GM21360 (cell line): ENCODE measurements around the gene TUSC2.

ENCODE experiments used
- ATAC-seq: cut with Tn5 transposase; IDR thresholded peaks from one replicate; pipeline ENCODE4 v1.9.1; 2021; ENCODE audit warnings: mild to moderate bottlenecking, moderate library complexity; ENCODE audit not compliant: unreplicated experiment

TUSC2 gene, protein sequence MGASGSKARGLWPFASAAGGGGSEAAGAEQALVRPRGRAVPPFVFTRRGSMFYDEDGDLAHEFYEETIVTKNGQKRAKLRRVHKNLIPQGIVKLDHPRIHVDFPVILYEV

DNA sequence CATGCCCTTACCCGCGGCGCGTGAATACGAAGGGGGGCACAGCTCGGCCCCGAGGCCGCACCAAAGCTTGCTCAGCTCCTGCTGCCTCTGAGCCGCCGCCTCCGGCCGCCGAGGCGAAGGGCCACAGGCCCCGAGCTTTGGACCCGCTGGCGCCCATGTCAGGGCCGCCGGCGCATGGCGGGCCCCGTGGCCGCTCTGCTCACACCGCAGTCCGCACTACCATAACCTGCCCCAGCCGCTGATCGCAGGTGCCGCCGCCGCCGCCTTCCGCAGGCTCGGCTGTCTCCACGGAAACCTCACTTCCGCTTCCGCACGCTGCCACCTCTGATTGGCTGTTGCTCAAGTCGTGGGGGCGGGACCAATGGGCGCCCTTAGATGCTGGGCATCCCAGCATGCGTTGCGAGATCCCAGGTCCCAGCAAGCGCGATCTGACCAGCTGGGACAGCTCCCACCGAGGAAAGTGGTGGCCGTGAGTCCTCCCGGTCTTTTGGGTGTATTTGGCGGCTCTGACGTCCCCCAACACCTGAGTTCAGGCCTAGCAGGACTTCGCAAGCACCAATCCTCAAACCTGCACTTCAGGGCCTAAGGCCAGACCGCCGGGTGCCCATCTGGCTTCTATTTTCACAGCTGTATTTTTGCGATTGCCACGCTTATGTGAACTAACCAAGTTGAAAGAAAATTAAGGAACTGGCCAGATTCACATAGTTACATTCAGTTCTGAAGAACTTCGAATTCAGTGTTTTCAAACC lies at the start of gene TUSC2:
TUSC2 (minus strand) TSS at position 281 of the 749 bp plus-strand sequence; CDS start at position 157, 124 bp downstream.
- peak; percentile 77 for ATAC-seq

DNA sequence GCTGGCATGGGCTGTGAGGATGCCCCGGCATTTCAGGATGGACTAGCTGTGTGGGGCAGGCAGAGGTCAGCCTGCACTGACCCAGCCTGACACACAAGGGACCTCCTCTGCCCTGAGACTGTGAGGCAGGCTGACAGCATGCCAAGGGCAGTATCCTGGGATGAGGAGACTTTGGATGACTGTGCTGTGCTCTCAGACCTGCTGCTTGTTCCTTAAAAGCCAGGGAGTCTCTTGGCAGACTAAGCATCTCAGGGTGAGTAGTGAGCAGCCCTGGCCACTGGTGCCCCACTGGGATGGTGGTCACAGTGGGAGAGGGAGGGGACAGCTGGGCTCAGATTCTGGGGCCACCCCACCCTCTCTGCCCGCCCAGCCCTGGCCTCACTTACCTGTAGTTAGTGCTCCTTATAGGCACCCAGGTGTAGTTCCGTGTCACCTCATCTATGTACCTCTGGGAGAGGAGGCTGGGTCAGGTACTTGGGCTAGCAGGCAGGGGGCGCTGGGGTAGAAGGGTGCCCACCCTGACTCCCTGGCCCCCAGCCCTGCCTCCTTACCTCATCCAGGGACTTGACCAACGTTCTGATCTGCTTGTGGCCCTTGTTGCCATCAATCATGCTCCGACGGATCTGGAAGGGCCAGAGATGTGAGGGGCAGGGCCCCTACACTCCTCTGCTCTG lies 47.4 kb upstream of the TUSC2 start:
- no peak for ATAC-seq

DNA sequence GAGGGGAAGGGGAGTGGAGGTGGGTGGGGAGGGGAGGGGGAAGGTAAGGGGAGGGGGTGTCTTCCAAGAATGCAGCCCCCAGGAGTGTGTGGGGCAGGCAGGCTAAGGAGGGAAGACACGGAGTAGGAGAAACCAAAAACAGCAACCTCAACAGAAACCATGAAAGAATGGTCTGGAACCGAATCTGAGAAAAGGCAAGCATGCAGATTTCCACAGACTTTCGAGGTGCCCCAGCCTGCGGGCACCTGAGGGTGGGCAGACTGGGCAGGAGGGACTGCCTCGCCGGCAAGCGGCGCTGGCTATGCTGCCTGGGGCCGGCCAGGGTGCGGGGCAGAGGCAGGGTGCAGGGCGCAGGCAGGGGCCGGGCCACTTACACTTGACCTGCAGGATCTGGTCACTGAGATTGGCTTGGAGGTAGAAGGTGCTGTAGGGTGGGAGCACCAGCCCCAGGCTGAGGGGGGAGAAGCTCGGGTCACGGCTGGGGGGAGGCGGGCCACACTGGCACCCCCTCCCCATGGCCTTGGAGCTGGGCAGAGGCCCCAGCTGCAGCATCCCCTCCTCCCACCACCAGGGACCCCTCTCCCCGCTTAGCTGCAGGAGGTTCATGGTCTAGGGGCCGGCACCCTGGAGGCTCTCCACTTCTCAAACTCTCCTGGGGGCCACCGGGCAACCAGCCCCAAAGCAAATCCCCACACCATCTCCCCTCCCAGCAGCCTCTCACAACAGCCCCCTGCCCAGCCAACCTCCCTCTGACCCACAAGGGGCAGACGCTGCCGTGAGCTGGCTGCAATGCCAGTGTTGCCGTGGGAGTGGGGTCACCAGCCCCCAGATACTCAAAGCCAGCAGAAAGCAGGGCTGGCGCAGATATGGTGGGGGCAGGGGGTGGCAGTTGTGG lies 46.6 kb upstream of the TUSC2 start:
- no peak for ATAC-seq

DNA sequence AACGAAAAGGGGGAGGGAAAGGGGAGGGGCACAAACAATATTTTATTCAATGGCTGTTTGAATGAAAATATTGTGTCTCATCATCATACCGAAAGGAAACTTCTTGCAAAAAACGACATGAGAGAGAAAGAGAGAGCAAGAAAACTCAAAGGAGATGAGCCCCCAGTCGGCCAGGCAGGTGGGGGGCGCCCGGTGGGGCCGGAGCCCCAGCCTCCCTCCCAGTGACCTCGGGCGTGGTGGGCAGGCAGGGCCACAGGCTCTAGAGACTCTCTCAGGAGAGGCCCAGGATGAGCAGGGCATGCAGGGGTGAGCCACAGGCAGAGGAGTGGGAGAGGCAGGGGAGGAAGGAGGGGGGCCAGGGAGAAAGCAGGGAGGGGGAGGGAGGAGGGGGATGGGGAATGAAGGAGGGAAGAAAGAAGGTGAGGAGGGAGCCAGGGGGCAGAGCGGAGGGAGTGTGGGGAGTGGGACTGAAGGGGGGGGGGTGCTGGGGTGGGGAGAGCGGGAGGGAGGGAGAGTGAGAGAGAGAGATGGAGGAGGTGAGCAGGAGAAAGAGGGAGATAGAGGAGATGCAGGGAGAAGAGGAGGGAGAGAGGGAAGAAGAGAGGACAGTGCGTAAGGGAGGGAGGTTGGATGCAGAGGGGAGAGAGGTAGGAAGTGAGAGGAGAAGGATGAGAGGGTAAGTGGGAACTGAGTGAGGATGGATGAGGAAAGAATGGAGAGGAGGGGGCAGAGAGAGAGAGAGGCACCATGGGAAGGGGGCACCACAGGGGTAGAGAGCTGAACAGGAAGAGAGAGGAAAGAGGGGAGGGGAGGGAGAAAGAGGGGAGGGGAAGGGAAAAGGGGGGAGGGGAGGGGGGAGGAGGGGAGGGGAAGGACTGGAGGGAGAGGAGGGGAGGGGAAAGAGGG lies 45.4 kb upstream of the TUSC2 start:
- ATAC-seq = no peak

DNA sequence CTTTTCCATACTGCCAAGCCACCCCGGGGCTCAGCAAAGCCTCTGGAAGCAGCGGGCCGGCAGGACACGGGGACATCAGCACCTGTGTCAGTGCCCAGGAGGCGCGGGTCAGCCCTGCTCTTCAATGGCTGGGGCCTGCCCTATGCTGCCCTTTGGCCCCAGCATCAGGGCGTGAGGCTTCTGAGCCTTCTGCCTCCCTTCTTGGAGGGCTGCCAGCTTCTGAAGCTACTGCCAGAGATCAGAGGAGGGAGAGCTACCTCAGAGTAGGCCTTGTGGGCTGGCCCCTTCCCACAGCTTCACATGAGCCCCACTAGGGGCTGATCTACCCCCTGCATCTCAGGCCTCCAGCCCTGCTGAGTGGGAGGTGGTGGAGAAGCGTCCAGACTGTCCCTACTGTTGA lies 44.3 kb upstream of the TUSC2 start:
- ATAC-seq = no peak

DNA sequence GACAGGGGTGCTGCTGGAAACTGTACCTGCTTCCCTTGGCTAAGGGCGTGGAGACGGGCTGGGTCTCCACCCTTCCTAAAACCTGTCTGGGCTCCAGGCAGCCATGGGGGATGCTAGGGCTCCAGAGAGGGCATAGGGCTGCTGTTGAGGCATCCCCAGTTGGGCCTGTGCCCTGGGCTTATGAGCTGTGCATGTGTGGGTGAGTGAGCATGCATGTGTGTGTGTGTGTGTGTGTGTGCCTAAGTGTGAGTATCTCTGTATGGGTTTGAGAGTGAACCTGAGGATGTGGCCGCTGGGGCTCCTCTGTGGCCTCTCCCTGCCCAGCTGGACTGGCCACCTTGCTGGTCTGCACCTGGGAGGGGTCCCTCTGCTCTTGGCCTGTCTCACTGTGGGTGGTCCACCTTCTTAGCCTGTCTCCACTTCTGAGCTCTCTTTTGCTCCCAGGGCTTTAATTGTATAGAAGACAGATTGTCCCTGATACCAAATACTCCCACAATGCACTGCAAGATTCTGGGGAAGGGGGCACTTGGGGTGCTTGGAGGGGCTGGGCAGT lies 43.2 kb upstream of the TUSC2 start:
- no peak for ATAC-seq

DNA sequence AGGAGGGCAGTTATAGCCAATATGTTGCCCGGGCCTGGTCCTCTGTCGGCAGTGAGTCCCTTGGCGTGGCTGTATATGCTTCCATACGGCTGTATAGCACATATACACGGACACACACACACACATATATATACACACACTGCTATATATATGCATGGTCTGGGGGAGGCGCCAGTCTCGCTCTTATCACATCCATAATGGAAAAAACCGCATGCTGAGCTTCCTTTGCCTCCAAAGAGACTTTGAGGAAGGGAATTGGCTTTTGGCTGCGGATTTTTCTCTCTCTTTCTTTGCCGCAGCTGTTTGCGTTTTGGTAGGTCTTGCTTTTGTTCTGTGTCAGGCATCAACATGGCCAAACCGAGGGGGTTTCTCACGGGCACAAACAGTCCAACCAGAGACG lies 42.6 kb upstream of the TUSC2 start:
- ATAC-seq = no peak

DNA sequence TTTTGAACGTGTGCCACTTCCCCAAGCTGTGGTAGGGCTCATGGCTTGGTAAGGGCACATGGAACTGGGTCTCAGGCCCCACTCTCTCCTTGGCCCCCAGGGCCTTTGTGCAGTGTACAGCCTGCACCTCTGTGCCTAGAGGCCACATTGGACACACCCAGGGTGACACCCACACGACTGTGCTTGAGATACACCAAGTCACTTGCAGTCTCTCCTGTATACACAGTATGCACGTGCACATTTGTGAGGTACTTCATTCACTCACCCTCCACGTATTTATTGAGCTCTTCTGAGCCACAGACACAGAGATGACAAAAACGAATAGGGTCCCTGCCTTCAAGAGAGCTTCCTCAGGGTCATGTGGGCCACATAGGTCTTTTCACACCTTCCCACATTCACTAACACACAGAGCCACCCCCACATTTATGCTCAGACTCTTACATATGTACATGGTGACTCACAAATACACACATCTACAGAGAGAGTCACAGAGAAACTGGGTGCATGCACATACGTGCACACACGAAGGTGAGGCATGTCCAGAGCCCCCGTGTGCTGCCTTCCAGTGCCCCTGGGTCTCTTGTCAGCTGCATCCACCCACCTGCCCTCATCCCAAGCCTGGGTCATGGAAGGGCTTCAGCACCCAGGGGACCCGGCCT lies 41.1 kb upstream of the TUSC2 start:
- ATAC-seq = no peak

DNA sequence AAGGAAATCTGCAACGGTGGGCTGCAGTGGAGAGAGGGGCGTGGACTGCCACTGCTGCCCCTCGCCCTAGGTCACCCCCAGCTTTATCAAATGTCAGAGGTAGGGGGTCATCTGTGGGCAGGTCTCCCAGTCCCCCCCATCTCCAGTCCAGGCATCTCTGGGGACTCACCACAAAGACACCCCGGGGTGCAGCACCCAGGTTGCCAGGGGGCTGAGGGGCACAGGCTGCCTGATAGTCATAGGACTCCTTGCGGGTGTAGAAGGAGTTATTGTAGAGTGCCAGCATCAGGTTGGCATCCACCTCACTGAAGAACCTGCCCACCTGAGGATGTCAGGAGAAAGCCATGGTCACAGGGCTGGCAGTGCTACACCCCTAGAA lies 37.8 kb upstream of the TUSC2 start:
- no peak for ATAC-seq

DNA sequence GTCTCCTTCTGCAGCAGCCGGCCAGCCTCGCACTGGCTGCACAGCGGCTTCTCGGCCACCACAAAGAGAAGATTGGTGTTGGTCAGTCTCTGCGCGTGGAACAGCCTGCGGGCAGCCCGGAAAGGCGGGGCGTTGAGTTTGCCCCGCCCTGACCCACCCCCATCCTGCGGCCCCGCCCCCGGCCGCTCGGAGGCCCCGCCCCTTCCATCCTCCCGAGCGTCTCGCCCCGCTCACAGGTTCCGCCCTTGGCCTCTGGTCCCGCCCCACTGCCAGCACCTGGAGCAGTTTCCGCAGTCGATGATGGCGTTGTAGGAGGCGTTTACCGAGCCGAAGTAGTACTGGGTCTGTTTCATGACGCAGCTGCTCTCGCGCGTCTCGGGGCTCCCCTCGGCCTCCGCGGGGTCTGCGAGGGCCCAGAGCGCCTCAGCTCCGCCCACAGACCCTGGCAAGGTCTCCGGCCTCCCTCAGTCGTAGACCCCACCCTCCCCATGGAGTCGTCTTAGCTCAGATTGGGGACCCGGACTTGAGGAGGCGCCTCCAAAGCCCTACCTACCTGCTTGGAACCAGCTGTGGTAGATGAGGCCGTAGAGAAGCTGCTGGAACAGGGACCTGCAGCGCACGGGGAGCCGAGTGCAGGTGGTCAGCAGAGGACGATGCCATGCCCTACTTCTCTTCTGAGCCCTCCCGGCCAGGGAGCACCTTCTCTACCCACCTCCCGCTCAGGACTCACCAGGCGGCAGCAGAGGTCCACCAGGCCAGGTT lies 37.2 kb upstream of the TUSC2 start:
- ATAC-seq = peak; percentile 80

DNA sequence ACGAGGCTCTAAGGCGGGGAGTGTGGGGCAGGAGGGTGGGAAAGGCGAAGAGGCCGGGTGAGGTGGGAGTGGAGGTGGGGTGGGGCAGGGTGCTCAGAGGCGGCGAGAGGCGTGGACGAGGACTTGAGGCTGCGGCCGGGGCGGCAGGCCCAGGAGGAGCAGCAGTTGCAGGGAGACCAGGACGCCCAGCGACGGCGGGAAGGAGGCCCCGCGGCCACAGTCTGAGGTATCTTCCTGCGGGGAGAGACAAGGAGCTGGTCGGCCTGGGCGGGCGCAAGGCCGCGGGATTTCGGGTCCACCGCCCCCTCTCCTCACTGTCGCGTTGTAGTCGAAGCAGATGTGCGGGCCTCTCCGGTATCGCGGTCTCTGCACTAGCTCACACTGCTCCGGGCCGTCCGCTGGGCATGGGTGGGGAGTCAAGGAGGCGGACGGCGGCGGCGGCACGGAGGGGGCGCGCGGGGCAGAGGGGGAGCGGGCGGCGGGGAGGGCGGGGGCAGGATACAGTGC lies 36.6 kb upstream of the TUSC2 start:
- ATAC-seq = peak; percentile 9

DNA sequence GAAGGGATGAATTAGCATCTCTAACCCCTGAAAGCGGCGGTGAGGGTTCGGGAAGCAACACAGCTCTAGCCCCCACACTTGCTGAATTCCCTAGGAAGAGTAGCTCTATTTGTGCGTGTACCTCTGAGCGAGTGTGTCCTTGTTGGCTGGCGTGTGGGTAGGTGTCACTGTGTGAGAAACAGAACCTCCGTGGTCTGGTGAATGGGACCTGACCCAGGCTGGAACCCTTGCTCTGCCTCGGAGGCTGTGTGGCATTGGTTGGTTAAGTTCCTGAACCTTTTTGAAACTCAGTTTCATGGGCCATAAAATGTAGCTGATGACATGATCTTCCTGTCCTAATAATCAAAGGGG lies 31.7 kb upstream of the TUSC2 start:
- ATAC-seq = peak; percentile 12

DNA sequence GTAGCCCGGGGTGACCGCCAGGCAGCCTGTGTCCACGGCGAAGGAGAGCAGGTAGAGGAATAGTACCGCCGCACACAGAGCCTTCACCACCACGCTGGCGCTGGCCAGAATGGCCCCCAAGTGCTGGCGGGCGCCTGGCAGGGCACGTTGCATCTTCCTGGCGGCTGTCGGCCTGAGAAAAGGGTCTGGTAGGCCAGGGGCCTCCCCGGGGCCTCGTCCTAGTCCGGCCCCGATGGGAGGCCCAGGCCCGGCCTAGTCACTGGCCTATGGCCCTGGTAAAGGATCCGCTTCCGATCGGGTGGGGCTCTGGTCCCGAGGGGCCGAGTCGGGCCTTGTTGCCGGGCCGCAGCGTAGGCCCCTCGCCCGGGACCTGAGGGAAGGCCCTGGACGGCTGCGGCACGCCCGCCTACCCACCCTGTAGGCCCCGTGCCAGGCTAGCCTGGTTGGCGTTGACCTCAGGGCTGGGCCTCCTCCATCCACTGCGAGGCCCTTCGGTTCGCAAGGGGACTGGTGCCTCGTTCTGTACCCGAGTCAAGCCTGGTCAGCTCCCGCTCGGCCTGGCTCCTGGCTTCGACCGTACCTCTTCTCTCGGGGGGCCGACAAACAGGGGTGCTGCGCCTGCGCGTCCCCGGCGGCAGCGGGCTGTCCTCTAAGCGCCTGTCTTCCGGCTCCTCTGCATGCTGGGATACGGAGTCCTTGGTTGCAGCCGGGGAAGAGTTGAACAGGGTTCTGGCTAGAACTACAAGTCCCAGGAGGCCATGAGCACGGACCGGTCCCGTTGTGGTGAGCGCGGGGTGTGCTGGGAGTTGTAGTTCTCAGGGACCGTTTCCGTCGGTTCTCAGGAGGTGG lies 31.1 kb upstream of the TUSC2 start, which contains the start of gene TMEM115:
TMEM115 (minus strand) TSS at position 611 of the 849 bp plus-strand sequence; CDS start at position 153, 458 bp downstream.
- peak; percentile 95 for ATAC-seq

DNA sequence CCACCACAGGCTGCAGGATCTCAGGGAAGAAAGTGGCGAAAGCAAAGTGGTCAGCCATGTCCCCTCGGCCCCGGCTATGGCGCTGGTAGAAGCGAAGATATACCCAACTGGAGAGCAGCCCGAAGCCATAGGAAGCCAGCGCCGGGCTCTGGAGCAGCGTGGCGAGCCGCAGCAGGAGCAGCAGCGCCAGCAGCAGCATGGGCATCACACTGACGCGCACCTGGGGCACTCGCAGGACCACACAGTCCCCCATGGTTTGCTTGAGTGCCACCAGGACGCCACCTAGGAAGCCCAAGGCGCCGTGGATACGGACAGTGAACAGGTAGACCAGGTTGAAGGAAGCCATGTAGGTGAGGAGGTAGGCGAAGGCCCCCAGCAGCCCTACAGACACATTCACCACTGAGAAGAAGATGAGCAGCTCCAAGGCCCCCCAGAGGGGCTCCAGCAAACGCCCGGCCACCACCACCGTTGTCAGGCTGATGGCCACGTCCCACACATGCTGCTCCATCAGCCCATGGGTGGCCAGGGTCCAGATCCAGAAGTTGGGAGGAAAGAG lies 30.4 kb upstream of the TUSC2 start:
- no peak for ATAC-seq

DNA sequence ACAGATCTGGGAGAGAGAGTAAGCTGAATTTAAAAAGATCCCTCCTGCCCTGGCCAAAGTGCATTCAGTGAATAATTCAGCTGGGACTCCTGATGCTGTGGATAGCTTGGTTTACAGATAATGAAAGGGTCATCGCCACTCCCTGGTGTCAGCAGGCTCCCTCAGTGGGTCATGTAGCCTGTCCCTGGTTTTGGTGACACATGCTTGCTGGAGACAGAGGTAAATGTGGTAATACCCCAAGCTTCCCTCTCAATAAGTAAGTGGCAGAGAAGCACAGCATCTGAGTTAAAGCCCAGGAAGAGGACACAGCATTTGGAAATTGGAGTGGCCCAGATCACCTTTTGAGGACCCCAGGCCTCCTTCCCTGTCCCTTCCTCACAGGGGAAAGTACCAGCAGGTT lies 29.5 kb upstream of the TUSC2 start:
- ATAC-seq = no peak

DNA sequence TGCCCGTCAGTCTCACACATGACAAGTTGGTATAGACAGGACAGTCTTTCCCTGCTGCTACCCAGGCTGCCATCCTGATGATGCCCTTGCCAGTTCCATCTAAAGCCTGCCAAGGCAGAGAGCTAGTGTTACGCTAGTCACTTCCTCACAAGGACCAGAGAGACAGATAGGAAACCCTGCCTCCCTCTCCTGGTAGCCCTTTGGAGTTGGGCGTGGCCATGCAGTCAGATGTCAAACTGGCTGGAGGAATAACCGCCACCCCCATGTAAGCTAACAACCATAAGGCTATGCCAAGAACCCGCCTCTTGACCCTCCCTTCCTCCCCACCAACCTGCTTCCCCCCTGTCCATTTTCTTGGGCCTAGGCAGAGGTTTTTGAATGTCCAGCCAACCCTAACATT lies 28.5 kb upstream of the TUSC2 start:
- ATAC-seq = no peak

DNA sequence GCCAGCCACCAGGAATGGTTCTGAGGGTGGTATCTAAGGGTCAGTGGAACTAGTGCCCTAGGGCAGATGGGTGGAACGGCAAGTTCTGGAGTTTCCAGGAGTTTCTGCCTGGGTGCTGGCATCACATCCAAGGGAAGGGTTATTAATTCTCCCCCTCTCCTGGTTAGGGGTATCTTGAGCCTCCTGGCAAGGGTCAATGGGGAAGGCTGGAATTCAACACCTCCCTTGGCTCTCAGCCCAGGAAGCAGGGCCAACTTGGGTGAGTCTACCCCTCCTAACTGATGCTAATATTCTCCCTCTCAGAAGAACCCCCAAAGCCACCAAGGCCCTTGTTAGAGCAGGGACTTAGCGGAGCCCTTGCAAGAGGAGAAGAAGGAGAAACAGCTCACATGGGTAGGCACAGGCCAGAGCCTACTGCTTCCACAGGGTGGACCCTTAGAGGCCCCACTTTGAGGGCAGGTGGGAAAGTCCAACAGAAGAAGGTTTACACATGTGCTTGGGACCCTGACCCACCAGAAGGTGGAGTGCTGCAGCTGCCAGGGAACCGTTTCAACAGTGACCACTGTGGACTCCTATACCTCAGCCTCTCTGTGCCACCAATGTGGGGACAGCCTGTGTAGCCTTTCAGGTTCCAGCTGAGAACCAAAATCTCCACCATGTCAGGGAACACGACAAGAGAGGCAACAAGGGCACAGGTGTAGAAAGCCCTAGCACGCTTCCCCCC lies 28.0 kb upstream of the TUSC2 start:
- no peak for ATAC-seq
